HG02623 (cell line): ENCODE results near the gene SCMH1.

Experiments
- ATAC-seq: cut with Tn5 transposase; IDR thresholded peaks from one replicate; pipeline ENCODE4 v1.9.1; 2021; ENCODE audit warnings: moderate library complexity; ENCODE audit not compliant: unreplicated experiment

Gene SCMH1

GRCh38 chr1:41033272-41033671 lies 208.8 kb downstream of the SCMH1 start:
- ATAC-seq, result no peak

GRCh38 chr1:41032147-41032546 lies 210.0 kb downstream of the SCMH1 start:
- ATAC-seq, result no peak

- ATAC-seq, result no peak
Observed at GRCh38 chr1:41030872-41031616, 211.1 kb downstream of the SCMH1 start.

GRCh38 chr1:41028034-41028642 lies 214.0 kb downstream of the SCMH1 start:
- no peak for ATAC-seq

GRCh38 chr1:41025979-41026819 lies 215.9 kb downstream of the SCMH1 start:
- ATAC-seq, result no peak

DNA sequence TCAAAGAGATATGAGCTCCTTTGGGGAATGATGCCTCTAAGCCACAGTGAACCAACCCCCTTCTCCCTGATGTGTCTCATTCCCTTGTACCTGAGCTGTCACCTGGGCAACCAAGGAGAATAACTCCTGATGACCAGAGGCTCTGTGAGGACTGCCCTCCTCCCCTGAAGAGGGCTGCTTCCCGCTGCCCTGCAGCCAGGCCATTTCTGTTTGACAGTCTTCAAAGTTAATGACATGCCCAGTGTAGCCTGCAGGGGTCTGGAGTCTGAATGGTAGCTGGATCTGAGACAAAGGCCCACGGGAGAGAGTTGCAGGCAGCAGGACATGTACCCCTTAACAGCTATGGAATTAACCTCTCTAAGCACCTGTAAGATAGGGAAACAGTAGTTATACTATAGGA lies 217.2 kb downstream of the SCMH1 start:
- ATAC-seq, result no peak

DNA sequence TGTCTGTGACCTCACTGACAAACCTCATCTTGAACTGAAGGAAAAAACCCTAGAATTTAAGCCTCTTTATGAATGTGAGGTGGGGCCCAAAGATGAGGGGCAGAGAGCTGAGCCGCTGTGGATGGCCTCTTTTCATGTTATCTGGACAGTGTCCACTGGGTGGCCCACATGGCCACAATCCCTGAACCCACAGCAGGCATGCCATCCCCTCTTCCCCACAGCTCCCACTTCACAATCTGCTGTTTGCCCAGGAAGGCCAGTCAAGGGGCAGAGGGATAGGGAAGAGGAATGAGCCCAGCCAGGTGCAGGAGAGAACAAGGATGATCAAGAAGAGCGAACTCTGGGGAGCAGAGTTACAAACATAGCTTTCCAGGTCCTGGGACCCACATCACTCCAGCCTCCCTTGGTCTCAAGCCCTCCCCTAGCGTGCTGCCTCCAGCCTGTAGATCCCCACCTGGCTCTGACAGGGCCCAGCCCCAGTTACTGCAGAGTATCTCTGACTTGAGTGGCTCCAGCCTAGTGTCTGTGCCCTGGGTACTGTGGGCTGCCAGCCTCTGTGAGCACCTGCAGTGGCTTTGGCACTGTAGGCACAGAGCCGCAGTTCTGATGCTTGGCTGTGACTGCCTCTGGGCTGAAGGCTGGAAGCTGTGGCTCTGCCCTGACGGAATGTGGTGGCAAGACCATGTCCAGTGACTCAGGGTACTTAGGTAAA lies 218.7 kb downstream of the SCMH1 start:
- ATAC-seq, result no peak

DNA sequence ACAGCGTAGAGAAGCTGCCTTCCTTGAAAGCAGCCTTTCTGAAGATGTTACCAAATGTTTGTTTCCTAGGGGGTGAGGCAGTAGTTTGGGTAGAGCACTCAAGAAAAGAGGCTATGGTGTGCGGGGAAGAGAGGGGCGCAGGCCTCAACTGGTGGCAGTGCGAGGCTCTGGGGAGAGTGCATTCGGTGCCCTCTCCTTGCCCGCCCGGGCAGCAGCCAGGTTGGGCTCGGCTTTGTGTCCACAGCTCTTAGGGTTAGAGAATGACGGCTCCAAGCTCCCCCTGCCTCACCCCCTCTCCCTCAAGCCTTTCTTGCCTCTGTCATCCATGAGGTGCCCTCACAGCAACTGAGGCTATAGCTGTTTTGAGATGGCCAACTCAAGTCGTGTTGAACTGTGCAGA lies 219.7 kb downstream of the SCMH1 start:
- no peak for ATAC-seq

GRCh38 chr1:41021526-41022308 lies 220.4 kb downstream of the SCMH1 start, which contains the start of gene SLFNL1:
Gene SLFNL1, minus strand, starts transcription at chr1:41021725. Its CDS starts 1,065 bp downstream, at chr1:41020660.
- no peak for ATAC-seq

- ATAC-seq, result no peak
Observed at GRCh38 chr1:41020654-41021053, 221.5 kb downstream of the SCMH1 start.

- no peak for ATAC-seq
Observed at GRCh38 chr1:41020109-41020576, 222.0 kb downstream of the SCMH1 start.

- no peak for ATAC-seq
Observed at GRCh38 chr1:41019353-41019745, 222.8 kb downstream of the SCMH1 start.

GRCh38 chr1:41018018-41018410 lies 224.1 kb downstream of the SCMH1 start:
- ATAC-seq, result no peak

- no peak for ATAC-seq
Observed at GRCh38 chr1:41017141-41018017, 224.7 kb downstream of the SCMH1 start.

GRCh38 chr1:41015897-41016470 lies 226.1 kb downstream of the SCMH1 start:
- no peak for ATAC-seq

DNA sequence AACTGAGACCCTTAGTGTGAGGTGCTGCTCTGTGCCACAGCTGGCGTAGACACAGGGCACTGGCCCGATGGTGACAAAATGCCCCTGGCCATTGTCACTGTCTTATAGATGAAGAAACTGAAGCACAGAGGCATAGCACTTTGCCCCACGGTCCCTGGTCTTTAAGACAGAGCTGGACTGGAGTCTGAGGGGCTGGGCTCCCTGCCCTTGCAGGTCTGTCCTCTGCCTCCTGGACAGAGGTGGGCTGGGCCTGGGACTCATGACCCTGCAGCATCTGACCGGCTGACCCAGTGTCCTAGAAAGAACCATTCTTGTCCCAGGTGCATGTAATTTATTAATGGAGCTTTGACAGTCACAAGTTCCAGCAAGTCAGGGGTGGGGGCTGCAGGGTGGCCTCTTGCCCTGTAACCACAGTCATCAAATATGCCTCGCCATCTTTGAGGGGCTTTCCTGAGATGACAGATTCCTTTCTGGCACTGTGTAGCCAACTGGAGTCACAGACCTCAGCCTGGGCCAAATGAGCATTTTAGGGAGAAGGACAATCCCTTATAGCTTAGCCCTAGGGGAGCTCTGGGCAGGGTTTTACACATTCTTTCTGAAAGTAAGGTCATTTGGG lies 226.7 kb downstream of the SCMH1 start:
- ATAC-seq, result no peak

- ATAC-seq, result no peak
Observed at GRCh38 chr1:41014871-41015270, 227.2 kb downstream of the SCMH1 start.

DNA sequence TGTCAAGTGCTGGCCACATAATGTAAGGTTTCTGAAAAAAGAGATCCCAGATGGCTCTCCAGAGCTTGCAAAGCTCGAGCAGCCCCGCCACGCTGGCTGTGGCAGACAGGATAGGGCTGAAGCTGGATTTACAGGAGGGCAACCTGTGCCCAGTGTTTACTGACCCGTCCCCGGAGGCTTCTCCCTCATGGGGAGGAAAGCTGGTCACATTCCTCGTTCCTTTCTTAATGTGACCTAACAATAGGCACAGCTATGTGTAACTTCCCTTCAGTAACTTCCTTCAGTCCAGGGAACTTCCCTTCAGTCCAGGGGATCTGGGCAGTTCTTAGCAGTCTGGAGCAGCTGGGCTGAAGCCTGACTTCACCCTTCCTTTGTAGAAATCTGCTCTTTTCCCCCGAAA lies 228.3 kb downstream of the SCMH1 start:
- no peak for ATAC-seq
